Right hindlimb (tissue), 1 donor: ENCODE results near the gene GLRX3.

Experiments
- DNase-seq: peaks from one replicate; pipeline ENCODE4 v3.0.0-alpha.2; 2018

The GLRX3 gene

DNA sequence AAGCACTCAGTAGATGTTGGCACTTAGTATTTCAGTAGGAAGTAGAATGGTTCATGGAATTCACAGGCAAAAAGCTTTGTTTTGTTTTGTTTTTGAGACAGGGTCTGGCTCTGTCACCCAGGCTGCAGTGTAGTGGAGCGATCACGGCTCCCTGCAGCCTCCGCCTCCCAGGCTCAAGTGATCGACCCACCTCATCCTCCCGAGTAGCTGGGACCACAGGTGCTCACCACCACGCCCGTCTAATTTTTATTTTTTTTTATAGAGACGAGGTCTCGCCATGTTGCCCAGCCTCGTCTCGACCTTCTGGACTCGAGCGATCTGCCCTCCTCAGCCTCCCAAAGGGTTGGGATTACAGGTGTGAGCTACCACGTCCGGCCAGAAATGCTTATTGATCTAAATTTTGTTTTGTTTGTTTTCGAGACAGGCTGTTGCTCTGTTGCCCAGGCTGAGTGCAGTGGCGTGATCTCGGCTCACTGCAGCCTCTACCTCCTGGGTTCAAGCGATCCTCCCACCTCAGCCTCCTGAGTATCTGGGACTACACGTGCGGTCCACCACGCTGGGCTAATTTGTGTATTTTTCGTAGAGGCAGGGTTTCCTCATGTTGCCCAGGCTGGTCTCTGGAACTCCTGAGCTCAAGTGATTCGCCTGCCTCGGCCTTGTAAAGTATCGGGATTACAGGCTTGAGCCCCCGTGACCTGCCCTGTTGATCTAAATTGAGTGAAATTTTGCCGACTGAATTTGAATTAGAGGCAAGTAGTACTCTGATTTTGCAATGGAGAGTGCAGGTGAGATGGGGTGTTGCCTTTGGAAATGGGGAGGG lies 1.7 kb downstream of the GLRX3 start:
- no peak for DNase-seq

DNA sequence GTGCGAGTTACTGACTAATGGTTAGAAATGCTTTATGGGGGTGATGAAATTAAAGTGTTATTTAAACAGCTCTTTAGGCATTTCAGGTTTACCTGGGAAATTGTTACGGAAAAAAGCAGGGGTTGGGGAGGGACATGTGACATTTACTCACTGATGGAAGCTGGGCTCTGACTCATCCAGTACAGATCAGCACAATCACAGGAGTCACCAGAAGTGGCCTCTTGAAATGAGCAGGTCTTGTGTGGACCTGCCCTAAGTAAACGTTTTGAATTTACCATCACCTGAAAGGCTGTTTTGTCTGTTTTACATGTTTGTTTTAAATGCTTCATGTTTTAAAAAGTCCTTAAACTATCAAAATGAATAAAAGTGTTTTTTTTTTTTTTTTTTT lies 2.3 kb downstream of the GLRX3 start:
- DNase-seq, result no peak

DNA sequence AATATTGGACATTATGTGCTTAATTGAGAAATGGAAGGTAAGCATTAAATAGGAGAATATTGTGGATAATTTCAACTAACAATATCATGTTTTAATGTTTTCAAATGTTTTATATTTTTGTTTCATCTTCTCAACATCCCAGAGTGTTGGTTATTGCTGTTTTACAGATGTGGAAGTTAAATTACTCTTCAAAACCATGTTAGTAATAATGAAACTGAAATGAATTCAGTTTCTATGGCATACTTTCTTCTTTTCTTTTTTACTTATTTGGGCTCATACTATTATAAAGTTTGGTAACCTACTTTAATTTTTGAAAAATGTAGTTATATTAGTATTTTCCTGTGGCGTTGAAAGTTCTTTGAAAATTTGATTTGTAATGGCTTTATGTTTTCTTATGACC lies 4.2 kb downstream of the GLRX3 start:
- DNase-seq, result no peak

DNA sequence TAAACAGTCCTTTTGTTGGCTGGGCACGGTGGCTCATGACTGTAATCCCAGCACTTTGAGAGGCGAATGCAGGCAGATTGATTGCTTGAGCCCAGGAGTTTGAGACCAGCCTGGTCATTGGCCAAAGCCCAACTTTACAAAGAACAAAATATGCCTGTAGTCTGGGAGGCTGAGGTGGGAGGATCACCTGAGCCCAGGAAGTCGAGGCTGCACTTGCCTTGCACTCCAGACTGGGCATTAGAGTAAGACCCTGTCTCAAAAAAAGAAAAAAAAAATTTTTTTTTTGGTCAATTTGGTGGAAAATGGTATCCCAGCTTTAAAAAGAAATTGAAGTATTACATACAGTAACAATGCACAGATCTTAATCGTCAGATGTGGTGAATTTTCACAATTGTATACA lies 4.8 kb downstream of the GLRX3 start:
- no peak for DNase-seq

DNA sequence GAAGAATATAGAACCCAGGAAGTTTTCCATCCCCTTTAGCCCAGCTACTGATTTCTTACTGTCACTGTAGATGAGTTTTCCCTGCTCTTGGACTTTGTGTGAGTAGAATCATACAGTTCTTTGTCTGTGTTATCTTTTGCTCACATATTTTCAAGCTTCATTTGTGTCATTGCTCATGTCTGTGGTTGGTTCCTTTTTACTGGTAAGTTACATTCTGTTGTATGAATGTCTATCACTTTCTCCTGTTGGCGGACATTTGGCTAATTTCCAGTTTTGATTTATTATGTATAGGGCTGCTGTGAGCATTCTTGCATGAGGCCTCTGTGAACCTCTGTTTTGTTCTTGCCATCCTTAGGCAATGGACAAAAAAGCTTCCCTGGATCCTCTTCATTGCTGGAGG lies 5.3 kb downstream of the GLRX3 start:
- no peak for DNase-seq

DNA sequence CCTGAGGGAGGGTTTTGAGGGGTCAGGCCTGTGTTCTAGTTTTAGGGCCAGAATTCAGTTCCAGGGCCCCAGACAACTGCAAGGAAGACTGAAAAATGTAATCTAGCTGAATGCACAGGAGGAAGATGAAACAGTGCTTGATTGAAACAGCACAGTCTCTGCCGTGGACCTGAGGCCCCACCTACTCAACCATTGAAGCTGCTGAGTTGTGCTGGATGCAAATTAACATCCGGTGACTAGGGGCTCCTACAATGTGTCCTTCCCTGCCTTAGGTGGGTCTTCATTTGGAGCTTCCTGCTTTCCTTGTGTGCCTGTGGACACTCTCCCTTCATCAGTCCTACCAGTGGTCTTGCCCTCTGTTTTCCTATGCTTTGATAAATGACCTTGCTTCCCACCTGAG lies 5.7 kb downstream of the GLRX3 start:
- DNase-seq, result no peak

DNA sequence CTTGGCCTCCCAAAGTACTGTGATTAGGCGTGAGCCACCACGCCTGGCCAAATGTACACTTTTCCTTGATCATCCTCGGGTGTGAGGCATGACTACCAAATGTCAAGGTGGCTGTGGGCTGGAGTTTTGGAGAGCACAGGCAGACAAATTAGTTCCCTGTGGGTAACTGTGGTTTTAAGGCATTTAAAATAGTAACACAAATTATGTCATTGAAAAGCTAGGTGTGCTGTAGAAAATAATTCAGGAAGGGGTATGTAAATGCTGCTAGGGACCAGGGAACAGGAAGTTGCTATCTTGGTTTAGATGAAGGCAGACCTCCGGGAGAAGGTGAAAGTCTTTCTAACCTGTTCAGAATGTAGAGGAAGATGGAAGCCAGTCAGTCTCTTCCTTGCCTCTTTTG lies 9.9 kb downstream of the GLRX3 start:
- no peak for DNase-seq

DNA sequence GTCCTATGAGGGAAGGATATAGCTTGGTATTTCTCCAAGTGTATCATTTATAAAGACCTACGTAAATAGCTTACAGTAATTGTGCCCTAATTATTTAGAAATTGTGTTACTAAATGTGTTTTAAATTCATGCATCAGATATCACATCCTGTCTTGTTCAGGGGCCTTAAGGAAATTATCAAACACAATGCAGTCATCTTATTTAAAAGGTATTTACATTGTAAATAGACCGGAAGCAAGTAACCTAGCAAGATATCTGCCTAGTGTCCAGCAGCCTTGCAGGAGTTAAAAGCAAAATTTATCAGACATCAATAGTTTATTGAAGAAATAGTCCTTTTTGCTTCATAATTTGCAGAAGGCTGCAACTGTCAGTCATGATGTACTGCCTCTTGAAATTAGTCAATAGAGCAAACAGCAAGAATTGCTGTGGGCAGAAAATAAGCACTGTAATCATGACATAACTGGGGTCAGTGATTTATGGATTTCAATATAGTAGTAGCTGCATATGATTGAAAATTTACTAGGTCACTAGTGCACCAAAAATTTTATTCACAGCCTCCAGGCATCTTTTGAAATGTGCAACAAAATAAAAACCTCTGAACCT lies 23.1 kb downstream of the GLRX3 start:
- no peak for DNase-seq

DNA sequence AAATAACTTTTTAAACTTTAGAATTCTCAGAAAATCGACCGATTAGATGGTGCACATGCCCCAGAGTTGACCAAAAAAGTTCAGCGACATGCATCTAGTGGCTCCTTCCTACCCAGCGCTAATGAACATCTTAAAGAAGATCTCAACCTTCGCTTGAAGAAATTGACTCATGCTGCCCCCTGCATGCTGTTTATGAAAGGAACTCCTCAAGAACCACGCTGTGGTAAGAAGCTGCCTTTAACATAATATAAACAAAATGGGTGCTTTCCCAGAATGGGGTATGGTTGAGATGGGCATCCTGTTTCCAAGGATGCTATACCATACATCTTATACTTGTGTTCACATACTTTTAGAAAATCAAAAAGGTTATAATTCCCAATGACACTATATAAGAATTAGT lies 24.6 kb downstream of the GLRX3 start:
- DNase-seq, result no peak

DNA sequence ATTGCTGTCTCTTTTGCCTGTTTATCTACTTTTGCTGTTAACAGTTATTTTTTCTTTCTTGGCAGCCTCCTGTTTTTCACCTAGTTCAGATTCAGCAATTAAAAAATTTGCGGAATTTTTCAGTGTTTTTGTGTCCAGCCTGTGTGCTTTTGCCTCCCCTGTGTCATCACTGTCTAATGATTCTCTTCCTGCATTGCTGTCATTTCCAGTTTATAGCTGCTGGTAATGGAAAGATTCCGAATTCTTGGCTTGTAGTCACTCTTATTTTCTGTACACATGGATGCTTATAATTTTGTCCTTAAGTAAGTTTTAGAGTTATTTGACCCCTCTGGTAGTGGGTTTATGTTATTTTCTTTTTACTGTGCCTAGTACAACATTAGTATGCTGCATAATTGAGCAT lies 25.1 kb downstream of the GLRX3 start:
- no peak for DNase-seq

DNA sequence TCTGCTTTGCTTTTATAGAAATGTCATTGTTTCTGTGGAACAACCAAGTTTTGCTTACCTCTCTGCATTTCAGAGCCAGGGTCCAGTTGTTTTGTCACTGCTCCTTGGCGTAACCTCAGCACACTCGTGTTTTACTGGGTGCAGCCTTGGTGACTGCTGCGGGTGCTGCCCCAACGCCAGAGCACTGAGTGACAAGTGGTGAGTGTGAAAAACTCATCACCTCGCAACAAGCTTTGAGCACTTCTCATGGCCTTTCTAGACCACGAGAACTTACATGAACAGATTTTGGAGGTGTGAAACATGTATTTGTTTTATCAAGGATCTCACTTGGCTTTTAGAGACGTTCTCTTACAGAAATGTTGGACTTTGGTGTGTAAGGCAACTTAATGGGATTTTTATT lies 31.0 kb downstream of the GLRX3 start:
- DNase-seq, result no peak

DNA sequence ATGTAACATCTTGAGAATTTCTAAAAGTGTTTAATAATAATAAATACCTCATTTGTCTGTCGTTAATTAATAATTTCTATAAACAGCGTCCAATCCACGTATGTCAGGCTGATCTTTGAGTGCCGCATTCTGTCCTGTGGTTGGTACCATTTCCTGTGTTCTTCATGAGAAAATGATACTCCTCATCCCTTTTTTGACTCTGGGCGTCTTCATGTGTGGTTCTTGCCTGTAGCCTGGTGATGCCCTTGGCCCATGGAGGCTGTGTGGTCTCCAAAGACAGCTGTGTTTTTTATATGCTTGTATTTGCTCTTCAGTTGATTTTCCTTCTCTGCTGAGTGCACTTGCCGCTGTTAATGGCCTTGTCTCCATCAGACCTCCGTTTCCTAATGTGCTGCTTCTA lies 31.5 kb downstream of the GLRX3 start:
- DNase-seq, result no peak

DNA sequence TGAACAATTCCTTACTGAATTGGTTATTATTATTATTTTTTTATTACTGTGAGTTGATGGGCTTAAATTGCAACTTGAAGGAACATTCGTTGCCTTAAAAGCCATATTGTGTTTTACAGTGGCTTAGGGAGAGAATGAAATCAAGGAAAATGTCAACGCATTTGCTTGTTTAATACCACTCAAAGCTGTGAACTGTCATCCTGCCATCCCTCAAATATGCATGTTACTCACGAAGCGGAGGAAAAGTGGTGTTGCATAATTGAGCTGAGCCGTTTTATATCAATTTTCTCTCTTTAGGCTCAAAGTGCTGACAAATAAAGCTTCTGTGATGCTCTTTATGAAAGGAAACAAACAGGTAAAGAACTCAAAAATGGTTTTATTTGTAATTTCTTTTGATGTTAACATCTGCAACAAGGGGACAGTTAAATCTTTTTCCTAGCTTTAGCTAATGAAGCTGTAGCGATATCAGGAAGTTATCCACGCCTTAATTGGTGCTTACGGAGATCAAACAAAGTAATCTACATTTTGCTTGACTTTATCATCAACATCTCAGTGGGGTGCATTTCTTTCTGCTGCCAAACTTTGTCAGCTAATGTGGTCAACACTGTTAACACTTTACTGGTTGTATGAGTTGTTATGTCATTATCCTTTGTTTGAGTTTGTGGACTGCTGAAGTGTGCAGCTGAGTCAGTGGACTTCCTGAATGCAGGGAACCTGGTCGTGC lies 33.1 kb downstream of the GLRX3 start:
- DNase-seq, result no peak

DNA sequence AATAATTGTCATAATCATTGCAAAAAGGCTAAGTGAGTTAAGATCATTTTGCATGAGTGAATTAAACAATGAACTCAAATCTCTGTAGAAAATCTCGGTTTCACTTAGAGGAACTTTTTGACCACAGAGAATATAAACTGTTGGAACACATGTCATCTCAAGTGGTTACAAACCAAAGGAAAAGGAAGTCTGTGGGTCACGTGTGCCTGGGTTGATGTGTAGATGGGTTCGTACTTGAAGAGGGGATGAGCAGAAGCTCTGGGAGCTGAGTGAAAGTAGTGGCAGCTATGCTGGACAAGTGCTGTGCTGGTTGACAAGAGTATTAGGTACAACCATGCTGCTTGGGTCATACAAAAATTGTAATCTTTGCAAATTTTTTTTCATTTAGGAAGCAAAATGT lies 35.0 kb downstream of the GLRX3 start:
- no peak for DNase-seq

DNA sequence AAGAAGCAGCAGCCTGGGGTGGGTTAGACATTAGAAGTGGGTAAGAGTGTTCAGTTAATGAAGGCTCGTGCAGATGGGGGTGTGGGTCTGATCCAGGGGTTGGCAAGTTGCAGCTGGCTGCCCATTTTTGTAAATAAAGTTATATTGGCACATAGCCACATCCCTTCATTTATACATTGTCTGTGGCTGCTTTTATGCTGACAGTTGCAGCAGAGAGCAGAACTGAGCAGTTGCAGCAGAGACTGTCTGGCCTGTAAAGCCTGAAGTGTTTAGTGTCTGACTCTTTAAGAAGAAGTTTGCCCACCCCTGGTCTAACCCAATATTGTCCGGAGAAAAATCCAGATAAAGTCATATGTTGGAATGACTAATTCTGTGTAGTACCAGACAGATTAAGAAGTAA lies 38.1 kb downstream of the GLRX3 start:
- no peak for DNase-seq

DNA sequence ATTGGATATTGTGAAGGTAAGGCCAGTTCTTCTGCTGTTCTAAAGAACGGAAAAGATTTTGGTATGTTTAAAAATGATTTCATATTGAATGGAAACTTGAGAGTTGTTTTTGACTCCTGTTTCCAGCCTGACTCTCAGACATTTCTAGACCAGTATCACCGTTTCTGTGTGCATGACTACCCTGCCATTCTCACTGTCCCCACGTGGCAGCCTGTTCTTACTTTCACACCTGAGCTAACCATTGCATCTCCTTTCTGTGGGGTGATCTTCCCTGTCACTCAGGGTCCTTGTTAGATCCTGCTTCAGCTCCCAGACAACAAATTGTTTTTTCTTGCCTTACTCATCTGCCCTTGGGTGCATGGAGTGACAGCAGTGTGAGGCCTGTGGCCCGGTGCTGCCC lies 38.9 kb downstream of the GLRX3 start:
- DNase-seq, result no peak

DNA sequence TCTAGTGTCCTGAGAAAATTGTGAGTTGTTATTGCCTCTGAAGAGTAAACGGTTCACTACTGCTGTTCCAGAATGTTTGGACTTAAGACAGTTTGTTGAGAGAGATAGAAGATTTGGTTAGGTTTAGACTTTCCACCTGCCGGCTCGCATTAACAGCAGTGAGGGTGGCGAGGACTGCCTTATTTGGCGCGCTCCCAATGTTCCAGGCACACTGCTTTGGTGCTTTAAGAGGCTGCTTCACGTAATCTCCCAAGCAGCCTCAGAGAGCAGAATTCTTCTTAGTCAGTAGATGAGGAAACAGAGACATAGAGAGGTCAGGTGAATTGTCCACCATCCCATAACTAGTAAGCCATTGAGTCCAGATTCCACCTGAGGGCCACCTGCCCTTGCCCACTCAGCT lies 41.1 kb downstream of the GLRX3 start:
- no peak for DNase-seq

DNA sequence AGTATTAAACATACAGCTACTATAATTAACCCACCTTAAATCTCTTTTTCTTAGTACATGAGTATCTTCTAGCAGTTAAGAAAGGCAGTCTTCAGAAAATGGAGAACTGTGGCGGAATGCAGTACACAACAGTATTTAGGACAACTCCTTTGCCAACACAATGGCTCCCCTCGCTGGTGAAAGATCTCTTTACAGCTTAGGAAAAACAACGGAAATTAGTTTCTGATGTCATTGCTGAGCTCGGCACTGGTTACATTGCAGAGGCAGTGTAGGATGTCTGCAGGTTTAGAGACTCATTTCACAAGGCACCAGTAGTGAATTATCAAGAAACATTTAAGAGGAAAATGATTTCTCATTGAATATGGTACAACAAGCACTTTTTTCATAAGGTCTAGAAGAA lies 43.4 kb downstream of the GLRX3 start:
- peak; percentile 71 for DNase-seq

DNA sequence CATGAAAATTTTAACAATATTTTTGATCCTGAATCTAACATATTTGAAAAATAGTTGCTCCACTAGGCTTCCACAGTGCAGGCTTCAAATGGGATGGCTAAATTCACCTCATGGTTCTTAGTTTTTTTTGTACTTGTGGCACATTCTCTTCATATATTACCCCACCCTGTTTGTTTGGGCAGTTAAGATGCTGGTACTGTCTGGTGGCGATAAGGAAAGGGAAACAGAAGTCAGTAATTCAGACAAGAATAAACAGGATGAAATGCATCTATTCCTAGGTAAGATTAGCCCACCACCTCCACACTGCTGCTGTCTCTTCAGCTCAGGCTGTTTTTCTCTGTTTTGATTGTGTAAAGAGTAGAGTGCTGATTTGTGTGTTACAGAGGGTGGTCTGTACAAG lies 44.2 kb downstream of the GLRX3 start:
- DNase-seq, result no peak

DNA sequence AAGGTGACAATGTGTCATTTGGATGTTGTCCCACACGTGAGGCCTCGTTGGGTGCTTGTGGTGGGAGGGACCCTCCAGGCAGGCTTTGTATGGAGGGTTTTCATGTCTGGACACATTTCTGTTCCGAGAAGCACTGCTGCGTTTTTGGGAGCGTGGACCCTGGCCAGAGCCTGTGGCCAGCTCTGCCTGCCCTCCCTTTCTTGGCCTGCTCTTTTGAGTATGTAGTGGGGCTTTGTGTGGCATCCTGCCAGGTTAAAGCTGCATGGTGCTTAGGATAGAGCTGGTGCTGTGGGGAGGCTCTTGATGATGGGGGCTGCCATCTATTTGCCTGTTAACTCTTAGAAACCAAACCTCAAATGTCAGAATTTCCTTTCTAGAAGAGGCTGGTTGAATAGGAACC lies 45.7 kb downstream of the GLRX3 start:
- DNase-seq, result no peak

DNA sequence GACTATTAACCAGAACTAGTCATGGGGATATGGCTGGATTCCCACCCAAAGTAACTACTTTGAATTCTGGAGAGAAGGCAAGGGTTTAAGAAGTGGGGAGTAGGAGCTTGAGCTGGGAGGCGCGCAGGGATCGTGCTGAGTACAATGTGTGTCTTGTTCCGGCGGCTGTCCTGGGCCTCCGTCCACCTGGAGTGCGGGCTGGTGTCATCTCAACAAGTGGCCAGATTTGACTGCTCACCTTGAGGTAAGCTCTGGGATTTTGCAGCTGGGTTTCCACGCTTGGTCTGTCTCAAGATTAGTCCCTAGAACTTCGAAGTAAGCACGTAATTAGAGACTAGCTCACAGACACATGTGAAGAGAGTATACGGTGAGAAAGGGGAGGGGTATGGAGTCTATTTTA lies 49.4 kb downstream of the GLRX3 start:
- DNase-seq, result no peak

DNA sequence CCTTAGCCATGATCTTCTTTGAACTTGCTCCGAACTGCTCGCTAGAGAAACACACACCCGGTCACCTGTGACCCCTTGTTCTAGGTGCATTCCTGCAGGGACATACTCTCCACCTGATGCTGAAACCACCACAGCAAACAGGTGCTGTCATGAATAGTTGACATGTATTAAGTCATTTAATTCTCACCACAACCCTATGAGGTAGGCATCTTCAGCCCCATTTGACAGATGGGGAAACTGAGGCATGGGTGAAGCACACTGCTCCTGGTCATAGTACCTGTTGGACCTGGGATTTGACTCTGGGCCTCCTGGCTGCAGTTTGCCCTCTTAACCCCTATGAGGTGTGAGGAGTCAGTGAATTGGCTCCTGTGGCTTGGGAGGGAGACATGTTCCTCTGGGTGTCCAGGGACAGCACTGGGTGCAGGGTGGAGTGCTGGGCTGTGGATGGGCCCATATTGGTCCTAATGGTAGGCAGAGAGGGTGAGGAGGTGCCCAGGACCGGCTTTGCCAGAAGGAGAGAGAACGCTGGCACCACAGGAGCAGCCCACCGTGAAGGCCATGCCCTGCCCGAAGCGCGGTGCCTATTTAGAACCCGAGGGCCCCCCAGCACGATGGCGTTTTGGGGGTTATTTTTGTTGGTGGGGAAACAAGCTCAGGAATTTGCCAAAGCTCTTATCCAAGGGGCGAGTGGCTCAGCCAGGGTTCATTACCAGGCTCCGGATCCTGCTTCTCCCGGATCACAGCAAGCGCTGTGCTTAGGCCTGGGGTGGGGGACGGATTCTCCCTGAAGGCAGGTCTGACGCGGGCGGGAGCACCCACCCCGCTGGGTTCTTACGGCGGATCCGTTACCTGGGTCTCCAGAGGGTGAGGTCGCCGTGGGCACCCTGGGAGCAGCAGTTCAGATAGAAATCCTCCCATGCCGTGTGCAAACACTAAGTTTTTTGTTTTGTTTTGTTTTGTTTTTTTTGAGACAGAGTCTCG lies 52.3 kb downstream of the GLRX3 start:
- no peak for DNase-seq

DNA sequence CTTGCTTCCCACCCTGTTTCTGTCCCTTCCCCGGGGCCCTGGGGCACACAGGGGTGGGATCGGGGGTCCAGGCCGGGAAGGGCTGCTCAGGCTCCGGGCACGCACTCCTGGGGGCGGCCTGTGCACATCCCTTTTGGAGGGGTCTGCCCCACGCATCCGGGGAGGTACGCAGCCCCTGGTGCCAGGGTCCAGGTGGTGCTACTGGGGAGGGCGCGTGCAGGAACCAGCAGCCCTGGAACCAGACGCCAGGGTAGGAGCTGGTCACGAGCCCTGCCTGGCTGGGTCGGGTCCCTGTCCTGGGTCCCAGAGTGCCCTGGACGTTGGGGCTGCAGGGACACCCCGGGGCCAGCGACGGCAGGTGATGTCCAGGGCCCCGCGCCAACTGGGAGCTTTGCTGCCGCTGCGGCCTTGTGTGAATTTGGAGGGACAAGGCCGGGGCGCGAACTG lies 53.4 kb downstream of the GLRX3 start:
- no peak for DNase-seq
